ENCODE data around the gene EFNA5. TPM values are rescaled to one million over a fixed set of nuclear protein-coding genes. Genes with fewer than 3 reads are reported as not detected.

EFNA5 gene
- total RNA-seq, 4 donors from 2014 or later = 6.8 to 17.9 (median 11.5) TPM

DNA sequence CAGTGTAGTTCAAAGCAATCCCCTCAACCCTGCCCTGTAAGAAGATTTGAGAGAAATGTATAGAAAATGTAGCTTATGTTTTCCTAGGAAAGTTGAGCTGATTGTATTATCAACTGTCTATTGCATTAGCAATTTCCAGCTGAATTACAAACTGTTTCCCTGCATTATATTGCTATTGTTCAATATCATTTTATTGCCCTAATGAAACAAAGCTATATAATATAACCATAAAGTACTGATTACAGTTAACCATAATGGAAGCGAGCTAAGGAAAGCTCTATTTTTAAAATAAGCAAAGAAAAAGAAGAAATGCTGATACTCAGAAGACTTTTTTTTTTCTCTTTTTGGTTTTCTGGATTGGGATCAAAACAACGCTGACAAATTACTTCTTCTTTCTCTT, 228.3 kb downstream of the EFNA5 start:
- DNase-seq = no peak
- no peaks in the 10 kb centered on the region for H3K27me3 ChIP-seq
- peaks cover 0 to 6% (median 0%) of the 10 kb centered on the region in 3 donors for H3K9me3 ChIP-seq
- intact Hi-C loops (cut with DNase I) = no loop called here
- H3K4me3 ChIP-seq = no peak overlapping the region
- WGBS, 2 donors = 66 to 67% methylated on average over 2 of the region's 2 CpGs
- H3K27ac ChIP-seq = no peak overlapping the region
- no peaks in the 10 kb centered on the region for H3K4me1 ChIP-seq
- TF ChIP-seq, protein P1, sequence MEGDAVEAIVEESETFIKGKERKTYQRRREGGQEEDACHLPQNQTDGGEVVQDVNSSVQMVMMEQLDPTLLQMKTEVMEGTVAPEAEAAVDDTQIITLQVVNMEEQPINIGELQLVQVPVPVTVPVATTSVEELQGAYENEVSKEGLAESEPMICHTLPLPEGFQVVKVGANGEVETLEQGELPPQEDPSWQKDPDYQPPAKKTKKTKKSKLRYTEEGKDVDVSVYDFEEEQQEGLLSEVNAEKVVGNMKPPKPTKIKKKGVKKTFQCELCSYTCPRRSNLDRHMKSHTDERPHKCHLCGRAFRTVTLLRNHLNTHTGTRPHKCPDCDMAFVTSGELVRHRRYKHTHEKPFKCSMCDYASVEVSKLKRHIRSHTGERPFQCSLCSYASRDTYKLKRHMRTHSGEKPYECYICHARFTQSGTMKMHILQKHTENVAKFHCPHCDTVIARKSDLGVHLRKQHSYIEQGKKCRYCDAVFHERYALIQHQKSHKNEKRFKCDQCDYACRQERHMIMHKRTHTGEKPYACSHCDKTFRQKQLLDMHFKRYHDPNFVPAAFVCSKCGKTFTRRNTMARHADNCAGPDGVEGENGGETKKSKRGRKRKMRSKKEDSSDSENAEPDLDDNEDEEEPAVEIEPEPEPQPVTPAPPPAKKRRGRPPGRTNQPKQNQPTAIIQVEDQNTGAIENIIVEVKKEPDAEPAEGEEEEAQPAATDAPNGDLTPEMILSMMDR (IDR thresholded peaks at IDR 0.05) = no peak
- TF ChIP-seq POLR2A (IDR thresholded peaks at IDR 0.05) = no peak
- H3K36me3 ChIP-seq = no peaks in the 10 kb centered on the region

DNA sequence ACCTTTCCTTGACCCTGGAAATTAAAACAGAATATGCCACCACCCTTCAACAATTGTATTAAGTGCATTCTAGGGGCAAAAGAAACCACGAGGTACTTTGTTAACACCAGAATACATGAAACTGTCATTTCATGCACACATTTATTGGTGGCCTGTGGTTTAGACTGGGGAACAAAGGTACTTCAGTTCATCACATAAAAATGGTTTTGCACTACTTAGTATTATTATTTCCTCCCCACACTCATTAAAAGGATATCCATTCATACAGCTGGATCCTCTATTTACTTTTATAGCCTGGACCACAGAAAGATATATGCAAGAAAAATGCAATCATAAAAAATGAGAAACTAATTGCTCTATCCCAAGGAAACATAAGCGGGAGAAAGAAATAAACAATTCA, 230.9 kb downstream of the EFNA5 start:
- TF ChIP-seq POLR2A (IDR thresholded peaks at IDR 0.05) = no peak
- TF ChIP-seq, protein P1 (IDR thresholded peaks at IDR 0.05) = no peak
- 79 to 85% methylated on average over 2 of the region's 2 CpGs for WGBS, 2 donors
- intact Hi-C loops (cut with DNase I) = no loop called here

DNA sequence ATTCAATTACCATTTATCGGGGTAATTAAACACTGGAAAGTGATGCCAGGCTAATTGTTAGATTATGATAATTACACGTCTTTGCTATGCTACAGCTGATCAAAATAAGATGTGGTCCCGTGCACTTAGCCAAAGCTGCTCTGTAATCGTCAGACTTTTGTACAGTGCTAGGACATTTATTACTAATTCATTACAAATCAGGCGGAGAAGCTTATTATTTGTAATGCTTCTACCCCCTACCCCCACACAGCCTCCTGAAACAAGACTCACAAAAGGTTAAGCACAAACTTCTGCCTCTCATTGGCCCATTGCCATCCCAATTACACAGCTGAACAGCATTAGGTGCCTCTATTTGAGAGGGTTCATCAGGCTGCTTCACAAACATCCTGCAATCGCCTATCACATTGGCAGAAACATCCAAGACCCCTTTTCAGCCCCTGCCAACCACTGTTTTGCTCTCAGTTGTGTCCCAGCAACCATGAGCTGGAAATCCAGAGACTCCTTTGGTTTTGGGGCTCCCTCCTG, 232.7 kb downstream of the EFNA5 start:
- intact Hi-C loops (cut with DNase I) = no loop called here
- no peaks in the 10 kb centered on the region for H3K4me1 ChIP-seq
- no peak overlapping the region for H3K27ac ChIP-seq
- no peak overlapping the region for H3K4me3 ChIP-seq
- WGBS, 2 donors = 82 to 90% methylated on average over 6 of the region's 6 CpGs
- H3K27me3 ChIP-seq = no peaks in the 10 kb centered on the region
- no peaks in the 10 kb centered on the region for H3K36me3 ChIP-seq
- no peak for TF ChIP-seq POLR2A (IDR thresholded peaks at IDR 0.05)
- TF ChIP-seq, protein P1 (IDR thresholded peaks at IDR 0.05) = no peak
- peaks cover 0 to 6% (median 0%) of the 10 kb centered on the region in 3 donors for H3K9me3 ChIP-seq
- no peak for DNase-seq

More for the DNA sequence above, 230.9 kb downstream of the EFNA5 start:
- Histone ChIP-seq H3K27me3 (no peaks in the 10 kb centered on the region), H3K27ac (no peak overlapping the region), H3K4me1 (no peaks in the 10 kb centered on the region), H3K4me3 (no peak overlapping the region), H3K9me3 (peaks cover 0 to 6% (median 0%) of the 10 kb centered on the region in 3 donors), H3K36me3 (no peaks in the 10 kb centered on the region)
- no peak for DNase-seq

DNA sequence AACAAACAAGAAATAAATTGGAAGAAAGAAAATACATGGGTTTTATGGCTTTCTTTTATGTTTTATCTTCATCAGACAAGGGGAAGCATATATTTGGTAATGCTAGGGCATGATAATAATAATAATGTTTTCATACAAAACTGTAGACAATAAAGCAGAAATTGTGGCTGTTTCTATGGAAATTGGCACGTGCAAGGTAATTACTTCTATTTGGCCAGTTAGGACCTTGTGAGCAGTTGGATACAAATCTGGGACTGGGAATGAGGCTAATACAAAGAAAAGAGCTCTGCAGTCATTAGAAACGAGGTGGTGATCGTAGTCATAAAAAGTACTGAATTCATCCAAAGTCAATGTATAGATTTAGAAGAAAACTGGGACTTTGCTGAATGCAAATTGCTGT, 233.6 kb downstream of the EFNA5 start:
- TF ChIP-seq, protein P1 (IDR thresholded peaks at IDR 0.05) = no peak
- no peak for TF ChIP-seq POLR2A (IDR thresholded peaks at IDR 0.05)
- peaks cover 0 to 6% (median 0%) of the 10 kb centered on the region in 3 donors for H3K9me3 ChIP-seq
- H3K27ac ChIP-seq = no peak overlapping the region
- H3K36me3 ChIP-seq = no peaks in the 10 kb centered on the region
- H3K4me1 ChIP-seq = peaks cover 0 to 5% (median 3%) of the 10 kb centered on the region in 3 donors
- DNase-seq = no peak
- WGBS, 2 donors = 86 to 93% methylated on average over 3 of the region's 3 CpGs
- intact Hi-C loops (cut with DNase I) = no loop called here
- H3K4me3 ChIP-seq = no peak overlapping the region
- H3K27me3 ChIP-seq = no peaks in the 10 kb centered on the region

DNA sequence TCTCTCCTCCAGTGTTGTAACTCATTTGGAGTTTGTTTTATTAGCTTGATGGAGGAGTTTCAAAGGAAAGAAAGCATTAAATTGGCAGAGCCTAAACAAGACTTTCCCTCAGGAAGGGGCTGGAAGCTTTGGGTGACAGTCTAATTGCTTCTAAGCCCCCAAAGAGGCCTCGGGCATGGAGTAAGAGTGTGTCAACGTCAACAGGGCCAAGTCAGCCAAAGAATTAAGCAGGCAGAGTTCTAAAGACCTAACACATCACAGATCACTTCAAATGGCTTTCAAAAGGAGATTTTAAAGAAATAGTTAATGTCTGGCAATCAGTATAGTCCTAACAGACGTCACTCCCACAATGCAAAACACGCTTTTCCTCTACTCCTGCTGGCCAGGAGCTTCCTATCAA, 234.5 kb downstream of the EFNA5 start:
- no peak for DNase-seq
- H3K27ac ChIP-seq = no peak overlapping the region
- H3K9me3 ChIP-seq = peaks cover 0 to 6% (median 0%) of the 10 kb centered on the region in 3 donors
- peaks cover 0 to 13% (median 3%) of the 10 kb centered on the region in 3 donors for H3K4me1 ChIP-seq
- H3K27me3 ChIP-seq = no peaks in the 10 kb centered on the region
- no peak overlapping the region for H3K4me3 ChIP-seq
- no peak for TF ChIP-seq POLR2A (IDR thresholded peaks at IDR 0.05)
- TF ChIP-seq, protein P1 (IDR thresholded peaks at IDR 0.05) = no peak
- 44 to 68% methylated on average over 4 of the region's 4 CpGs for WGBS, 2 donors
- H3K36me3 ChIP-seq = no peaks in the 10 kb centered on the region
- intact Hi-C loops (cut with DNase I) = no loop called here

All from esophagus squamous epithelium (tissue), 5 donors.